HG03469 (cell line): Measurements from ENCODE around the gene CXCL8.
"Not testable (repeated sequence)": the region's sequence is repeated elsewhere in the genome, so short reads cannot be mapped to it uniquely, and the experiment has no call there.

Experiments
- ATAC-seq: cut with Tn5 transposase; IDR thresholded peaks from one replicate; pipeline ENCODE4 v1.9.1; 2021; ENCODE audit warnings: mild to moderate bottlenecking, moderate library complexity, moderate number of reproducible peaks; ENCODE audit not compliant: unreplicated experiment

CXCL8 gene

DNA sequence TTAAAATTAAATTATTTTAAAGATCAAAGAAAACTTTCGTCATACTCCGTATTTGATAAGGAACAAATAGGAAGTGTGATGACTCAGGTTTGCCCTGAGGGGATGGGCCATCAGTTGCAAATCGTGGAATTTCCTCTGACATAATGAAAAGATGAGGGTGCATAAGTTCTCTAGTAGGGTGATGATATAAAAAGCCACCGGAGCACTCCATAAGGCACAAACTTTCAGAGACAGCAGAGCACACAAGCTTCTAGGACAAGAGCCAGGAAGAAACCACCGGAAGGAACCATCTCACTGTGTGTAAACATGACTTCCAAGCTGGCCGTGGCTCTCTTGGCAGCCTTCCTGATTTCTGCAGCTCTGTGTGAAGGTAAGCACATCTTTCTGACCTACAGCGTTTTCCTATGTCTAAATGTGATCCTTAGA, at the start of gene CXCL8:
Gene CXCL8, plus strand, starts transcription at position 217 of the 426 bp plus-strand sequence. Its CDS starts 90 bp downstream, at position 307.
- no peak for ATAC-seq

DNA sequence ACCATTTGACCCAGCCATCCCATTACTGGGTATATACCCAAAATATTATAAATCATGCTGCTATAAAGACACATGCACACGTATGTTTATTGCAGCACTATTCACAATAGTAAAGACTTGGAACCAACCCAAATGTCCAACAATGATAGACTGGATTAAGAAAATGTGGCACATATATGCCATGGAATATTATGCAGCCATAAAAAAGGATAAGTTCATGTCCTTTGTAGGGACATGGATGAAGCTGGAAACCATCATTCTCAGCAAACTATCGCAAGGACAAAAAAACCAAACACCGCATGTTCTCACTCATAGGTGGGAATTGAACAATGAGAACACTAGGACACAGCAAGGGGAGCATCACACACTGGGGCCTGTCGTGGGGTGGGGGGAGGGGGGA, 49.2 kb upstream of the CXCL8 start:
- ATAC-seq = not testable (repeated sequence)

DNA sequence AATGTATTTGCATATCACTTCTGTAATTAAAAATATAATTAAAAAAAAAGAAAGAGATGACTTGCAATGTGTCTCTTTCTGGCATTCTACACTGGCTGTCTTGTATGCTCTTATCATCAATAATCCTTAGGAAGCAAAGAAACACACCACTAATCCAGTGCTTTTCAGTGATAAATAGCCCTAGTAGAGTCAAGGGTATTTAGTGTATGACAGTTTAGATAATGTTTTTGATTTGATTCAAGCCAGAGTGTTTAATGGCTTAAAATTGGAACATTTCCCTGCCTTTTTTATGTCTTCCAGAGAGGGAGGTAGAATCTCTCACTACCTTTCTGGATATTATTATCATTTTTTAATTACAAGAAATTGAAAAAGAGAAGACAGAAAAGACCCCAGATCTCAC, 48.6 kb upstream of the CXCL8 start:
- no peak for ATAC-seq

DNA sequence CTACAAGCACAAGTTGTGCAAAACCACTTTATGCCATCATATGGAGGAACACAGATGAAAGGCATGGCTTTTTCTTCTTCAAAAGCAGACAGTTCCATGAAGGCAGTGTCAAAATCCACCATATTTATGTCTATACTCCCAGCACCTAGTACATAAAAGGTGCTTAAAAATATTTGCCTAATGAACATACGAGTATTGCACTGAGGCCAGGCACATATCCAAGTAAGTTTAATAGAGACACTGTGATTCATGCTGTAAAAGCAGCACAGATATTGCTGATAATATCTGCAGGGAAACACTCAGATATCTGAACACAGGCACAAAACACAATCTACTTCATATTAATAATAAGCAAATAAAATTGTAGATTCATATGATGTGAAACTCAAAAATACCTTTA, 48.1 kb upstream of the CXCL8 start:
- ATAC-seq = no peak

DNA sequence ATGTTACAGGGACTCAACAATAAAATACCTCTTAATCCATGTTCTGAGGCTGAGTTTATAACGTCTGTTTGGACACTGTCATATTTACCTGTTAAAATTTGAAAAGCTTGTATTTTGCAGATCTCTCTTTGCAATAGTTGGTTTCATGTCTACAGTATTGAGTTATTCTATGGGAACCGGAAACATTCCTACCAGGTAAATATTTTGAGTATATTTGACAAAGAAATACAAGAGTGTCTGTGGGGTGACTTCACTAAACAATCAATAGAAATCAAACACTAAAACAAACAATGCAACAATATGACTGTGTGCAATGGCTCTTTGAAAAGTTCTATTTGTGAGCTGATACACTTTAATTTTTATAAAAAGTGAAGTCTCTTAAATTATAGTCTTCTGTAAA, 47.7 kb upstream of the CXCL8 start:
- ATAC-seq = no peak

DNA sequence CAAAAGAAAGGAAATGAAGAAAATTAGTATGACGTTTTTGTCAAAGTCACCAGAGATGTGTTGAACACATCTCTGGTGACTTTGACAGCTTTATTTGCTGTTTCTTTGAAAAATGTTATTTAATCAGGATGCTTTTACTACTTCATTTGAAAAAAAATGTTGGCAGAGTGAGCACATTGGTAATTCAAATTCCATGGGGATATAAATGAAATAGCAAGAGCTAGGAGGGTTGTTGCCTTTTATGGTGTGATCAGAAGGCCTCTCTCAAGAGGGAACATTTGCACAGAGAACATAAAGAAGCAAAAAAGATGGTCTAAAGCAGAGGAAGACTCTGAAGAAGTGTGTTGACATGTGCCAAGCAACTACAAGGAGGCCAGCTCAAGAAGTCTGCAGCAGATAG, 46.6 kb upstream of the CXCL8 start:
- ATAC-seq = no peak

DNA sequence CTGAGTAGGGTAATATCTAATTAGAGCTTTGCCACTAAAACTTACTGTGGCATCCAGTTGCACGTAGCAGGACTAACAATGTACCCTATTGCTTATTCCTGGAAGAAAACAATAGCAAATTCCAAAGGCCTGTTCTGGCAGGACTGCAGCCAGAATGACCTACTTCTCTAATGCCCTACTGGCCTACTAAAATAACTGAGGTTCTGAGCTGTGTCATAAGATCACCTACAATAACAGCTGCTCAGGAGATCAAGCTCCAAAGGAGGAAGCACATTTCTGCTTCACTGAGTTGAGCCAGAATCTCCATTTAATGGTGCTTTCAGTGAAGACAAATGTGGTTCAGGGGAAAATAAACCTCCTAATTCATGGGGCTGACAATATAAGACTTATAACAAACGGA, 42.2 kb upstream of the CXCL8 start:
- ATAC-seq = no peak

DNA sequence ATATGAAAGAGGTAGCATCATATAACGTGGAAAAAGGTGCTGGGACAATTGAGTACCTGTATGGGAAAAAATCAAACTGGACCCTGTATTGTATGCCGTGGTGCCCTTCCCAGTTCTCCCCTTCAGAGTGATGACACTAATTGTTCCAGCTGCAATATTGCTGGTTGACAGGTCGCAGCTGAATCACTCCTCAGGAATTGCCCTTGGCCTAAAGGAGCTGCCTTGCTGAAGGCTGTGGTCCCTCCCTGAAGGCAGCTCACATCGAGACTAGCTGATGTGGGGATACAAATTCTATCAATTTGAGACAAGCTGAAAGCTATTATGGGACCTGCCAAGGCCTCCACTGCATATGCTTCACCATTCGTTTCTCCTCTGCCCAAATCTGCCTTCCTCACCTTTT, 39.3 kb upstream of the CXCL8 start:
- no peak for ATAC-seq

DNA sequence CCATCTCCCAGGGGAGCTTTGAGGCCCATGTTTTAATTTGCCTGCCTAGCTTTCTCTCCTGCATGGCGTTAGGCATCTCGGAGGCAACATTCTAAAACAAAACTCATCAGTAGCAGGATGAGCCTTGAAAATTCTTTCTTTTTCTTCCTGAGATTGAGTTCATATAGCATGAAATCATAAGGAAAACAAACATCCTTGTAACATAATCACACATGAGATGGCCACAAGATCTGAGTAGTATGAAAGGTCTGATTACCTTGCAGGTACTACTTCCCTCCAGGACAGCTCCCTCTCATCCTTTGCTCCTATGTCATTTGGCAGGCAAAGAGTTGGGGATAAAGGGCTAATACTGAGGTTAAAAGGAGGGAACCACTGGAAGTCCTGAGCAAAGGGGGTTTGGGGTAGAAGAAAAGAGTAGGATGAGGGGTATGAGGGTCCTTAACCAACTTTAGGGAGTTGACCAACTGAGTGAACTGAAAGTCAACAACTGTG, 37.5 kb upstream of the CXCL8 start:
- no peak for ATAC-seq

DNA sequence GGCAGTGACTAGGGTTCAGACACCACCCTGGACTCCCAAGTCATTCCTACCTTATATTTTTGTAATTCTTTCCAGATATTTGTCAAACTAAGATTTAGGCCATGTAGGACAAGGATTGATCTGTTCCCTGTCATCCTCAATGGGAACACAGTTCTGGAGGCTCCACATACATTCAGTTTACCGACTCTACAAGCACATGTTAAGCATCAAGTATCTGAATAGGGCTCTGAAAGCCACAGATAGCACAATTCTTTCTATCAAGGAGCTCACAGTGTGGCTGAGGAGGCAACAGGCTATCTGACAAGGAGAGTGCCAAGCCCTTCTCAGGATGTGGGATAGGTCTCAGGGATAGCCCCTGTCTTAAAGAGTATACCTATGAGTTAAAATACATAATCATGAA, 37.0 kb upstream of the CXCL8 start:
- no peak for ATAC-seq

DNA sequence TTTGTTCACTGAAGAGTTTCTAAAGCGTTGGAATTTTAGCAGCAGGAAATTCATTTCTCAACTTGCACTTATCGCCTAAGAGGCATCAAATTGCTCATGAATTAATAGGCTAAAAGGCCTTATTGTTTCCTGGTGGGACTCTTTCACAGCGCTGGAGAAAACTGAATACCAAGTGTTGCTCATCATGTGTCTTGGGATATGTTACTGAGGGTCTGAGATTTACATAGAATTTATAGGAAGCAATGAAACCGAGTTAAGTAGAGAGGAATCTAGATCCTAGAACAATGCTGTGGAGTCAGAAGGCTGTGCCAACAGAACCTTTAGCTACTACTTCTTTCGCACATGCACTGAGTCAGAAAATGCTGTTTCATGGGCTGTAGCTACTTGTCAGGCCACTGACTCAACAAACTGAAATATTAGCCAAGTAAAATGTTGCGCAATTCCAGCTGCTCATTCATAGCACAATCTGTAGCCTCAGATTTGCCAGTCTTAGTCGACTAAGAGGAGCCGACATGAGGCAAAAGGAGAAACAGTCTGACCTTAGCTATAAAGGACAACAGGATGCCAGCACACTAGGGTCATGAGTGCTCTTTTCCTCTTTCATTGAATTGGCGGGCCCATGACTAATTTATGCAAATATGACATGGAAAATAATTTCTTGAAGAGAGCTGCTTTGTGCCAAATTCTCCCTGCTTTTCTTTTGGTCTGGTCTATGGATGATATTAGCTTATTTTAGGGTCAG, 35.9 kb upstream of the CXCL8 start:
- ATAC-seq = no peak

DNA sequence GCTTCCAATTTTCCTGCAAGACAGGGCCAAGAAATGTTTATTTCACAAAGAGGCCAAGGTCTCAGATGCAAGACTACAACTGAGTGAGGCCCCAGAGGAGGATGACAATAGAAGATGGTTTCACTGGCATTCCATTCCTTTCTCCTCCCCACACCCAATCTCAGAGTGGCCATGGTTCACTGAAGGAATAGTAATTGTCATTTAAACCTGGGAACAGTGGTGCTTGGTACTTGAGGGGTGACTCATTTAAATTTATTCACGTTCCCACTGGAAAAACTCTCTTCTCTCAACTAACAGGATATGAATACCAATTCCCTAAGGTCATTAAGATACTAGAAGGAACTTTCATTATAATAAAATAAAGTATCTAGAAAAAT, 35.3 kb upstream of the CXCL8 start:
- no peak for ATAC-seq

DNA sequence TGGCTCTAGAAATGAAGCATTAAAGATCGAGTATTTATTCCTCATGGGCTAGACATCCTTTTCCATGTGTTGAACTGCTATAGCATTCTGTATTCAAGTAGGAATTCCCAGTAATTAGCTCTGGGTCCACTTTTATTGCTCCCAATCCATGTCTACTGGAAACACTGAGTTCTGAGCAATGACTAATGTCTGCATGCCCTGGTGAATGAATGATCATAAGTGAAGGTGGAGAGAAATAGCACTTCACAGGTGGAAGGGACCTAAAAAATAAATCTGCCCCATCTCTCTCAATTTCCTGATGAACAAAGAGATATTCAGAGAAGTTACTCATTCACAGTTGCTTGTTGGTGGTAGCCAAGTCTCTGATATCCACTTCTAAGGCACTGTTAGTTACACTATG, 34.6 kb upstream of the CXCL8 start:
- ATAC-seq = no peak

DNA sequence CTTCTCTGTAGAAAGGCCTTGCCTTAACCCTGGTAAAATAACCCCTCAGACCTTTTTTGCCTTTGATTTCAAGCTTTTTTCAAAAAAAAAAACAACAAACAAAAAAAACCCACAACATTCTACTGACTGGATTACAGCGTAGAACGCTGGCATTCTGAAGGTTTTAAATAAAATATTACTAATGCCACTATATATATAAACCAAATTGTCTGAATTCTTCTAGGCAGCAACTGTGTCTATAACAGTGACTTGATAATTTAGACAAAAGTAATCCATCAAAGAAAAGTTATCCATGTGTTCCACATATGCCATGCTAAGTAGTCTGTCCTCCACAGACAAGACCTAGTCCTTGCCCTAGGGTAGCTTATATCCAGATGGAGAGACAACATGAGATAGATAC, 33.6 kb upstream of the CXCL8 start:
- no peak for ATAC-seq

DNA sequence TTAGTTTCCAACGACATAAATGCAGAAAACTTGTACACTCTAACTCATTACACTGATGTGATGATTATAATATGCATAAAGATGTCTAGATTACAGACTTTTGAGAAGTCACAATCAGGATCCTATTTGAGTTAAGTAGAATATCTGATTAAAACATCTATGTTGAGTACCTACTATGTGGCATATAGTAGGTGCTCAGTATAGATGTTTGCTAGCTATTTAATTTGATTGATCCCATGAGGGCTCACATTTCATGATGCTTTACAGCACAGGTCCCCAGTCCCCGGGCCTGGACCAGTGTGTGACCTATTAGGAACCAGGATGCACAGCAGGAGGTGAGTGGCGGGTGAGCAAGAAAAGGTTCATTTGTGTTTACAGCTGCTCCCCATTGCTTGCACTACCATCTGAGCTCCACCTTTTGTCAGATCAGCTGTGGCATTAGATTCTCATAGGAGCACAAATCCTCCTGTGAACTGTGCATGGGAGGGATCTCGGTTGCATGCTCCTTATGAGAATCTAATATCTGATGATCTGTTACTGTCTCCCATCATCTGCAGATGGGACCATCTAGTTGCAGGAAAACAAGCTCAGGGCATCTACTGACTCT, 33.0 kb upstream of the CXCL8 start:
- ATAC-seq = no peak

DNA sequence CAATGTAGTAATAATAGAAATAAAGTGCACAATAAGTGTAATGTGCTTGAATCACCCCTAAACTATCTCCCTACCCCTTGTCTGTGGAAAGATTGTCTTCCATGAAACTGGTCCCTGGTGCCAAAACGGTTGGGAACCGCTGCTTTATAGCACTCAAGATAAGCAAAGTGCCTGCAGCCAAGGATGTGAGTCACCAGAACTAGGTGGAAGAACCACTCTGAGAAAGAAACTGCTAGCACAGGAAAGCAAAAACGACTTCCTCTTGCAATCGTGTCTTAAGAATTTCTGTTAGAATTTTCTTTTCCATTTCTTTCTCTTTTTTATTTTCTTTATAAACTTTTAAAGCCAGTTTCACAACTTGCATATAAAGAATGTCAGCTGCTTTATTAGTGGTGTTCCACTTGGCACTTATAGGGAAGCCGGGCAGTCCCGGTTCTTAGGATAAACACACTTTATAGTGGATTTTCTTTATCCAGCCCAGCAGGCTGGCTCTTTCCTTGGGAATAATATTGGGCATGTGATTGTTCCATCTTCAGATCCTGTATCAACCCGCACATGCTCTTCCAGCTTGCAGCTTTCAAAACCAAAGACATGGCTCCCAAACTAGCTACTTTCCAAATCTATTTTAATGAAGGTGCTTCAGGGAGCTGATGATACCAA, 32.3 kb upstream of the CXCL8 start:
- no peak for ATAC-seq

DNA sequence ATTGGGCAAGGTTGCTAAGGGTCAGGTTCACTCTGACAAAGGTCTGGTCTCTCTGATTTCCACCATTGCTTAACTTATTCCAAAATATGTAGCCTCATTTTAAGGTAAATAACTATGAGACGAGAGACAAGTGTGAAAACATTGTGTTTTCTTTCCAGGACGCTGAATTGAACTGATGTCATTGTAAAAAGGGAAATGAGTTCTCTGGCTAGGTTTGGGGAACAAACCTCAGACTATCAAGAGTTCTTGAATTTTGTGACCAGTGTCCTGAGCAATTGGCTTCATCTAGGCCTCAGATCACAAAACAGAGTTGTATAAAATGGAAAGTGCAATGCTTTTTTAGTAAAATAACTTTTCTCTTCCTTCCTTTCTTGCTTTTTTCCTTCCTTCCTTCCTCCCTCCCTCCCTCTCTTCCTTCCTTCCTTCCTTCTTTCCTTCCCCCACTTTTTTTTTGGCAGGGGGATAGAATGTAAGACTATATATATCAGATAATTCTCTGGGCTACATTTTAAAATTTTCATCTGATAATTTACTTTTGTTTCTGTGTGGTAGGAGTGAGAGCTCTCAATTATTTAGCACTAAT, 30.8 kb upstream of the CXCL8 start:
- no peak for ATAC-seq

DNA sequence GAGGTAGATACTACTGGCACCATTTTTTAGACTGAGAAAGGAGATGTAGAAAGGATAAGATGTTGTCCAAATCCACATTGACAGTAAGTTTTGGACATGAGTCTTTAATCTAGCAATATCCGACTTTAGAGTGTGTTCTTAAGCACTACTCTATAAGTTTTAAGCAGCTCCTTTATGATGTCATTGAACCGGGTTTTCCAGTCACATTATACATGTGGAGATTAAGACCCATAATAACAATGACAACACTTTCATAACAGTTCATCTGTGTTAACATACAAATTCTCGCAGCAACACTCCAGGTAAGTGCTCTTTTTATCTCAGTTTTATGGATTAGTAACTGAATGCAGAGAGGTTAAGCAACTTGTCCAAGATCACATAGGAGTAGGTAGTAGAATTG, 30.3 kb upstream of the CXCL8 start:
- ATAC-seq = no peak

DNA sequence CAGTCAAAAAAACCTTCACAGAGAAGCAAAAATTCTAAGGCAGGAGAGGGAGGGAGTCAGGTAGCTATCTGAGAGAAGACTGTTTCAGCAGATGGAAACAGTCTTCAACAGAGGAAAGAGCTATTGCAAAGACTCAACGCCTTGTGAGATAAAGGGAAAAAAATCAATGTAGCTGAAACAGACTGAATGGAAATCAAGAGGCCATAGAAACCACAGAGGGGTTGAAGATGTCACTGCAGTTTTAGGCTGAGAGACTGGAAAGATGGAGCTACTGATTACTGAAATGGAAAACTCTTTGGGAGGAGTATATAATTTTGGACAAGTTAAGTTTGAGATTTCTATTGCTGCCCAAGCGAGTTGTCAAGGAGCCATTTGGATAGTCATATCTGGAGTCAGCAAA, 28.4 kb upstream of the CXCL8 start:
- no peak for ATAC-seq

DNA sequence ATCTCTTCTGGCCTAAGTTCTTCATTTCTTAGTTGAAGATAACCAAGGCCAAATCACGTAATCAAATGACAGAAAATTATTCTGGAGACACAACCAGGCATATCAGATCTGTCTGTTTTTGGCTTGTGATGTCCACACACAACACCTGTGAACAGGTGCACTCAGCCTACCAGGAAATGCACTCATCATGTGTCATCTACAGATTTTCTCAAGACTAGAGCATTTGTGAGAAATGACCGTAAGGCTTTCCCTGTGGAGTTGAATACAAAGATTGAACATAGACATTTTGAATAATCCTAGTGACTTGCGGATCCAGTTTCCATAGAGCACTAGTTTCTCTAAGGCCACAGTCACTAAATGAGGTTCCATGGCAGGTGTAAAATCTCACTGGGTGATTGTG, 26.7 kb upstream of the CXCL8 start:
- ATAC-seq = no peak

DNA sequence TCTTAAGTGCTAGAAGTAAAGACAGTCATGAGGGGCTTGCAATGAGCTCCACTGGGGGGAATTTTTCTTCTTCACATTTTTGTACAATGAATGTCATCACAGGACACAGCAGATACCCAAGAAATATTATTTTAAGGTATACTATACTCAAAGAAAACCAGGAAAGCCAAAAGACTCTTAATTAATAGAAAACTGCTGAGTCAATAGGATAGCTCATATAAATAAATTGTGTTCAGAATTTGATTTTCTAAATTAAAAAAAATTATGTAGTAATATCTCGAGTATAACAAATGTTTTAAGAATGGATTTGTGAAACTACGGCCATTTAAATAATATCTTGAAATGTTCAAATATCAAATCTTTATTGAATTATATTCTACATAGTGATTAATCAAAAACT, 25.7 kb upstream of the CXCL8 start:
- ATAC-seq = no peak

DNA sequence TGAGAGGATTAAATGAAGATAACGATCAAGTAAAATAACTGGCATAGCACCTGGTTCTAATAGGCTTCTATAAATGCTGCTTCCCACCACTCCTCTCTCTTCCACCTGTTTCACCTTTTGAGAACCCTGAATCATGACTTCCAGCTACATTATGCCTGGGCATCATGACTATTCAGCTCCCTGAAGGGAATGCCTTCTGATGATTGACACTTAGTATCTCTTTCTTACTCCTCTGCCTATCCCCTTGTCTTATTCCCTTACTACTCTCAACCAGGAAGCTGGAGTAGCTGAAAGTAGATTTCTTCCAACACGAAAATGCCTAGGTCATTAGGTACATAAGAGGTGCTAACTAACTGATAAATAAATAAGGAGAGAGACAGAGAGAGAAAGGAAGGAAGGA, 24.7 kb upstream of the CXCL8 start:
- no peak for ATAC-seq
